ENCODE data around the gene CHRDL1.

The CHRDL1 gene

DNA sequence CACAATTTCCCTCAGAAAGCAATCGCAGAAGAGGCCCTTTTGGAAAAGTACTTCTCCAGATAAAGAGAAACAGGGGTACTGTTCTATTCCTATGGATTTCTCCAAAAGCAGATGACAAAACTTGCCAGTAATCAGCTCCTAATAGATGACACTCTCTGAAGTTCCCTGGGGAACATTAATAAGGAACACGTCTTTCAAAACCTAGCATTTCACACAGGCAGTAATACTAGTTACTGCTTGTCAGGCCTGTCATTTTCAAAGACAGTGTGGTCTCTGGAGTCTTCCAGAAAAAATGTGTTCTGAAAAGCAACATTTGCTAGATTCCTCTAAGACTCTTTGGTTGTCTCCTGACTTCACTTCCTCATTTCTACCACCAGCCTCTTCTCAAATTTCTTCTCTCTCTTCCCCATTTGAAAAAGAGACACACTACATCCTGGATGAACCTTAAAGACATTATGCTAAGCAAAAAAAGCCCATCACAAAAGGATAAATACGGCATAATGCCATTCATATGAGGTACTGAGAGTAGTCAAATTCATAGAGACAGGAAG lies 47.3 kb downstream of the CHRDL1 start:
- H3K9me2 ChIP-seq (replicated peaks; ENCODE audit: low read depth, low read length) = no peaks in the 10 kb centered on the region
- no peak overlapping the region for H3K4me3 ChIP-seq (ENCODE audit: low read length, poor library complexity, severe bottlenecking)
- no peaks in the 10 kb centered on the region for H3K9me3 ChIP-seq (ENCODE audit: insufficient read depth, low read depth, low read length)
- no peaks in the 10 kb centered on the region for H3K79me2 ChIP-seq (ENCODE audit: insufficient read depth, low read length)
- no peak overlapping the region for H3K9ac ChIP-seq (ENCODE audit: low read depth, low read length, poor library complexity, severe bottlenecking)
- H3K36me3 ChIP-seq (ENCODE audit: insufficient read depth, low read length) = no peaks in the 10 kb centered on the region
- H3K27me3 ChIP-seq (ENCODE audit: insufficient read depth, low read length, poor library complexity, severe bottlenecking) = no peaks in the 10 kb centered on the region
- TF ChIP-seq, protein P1, sequence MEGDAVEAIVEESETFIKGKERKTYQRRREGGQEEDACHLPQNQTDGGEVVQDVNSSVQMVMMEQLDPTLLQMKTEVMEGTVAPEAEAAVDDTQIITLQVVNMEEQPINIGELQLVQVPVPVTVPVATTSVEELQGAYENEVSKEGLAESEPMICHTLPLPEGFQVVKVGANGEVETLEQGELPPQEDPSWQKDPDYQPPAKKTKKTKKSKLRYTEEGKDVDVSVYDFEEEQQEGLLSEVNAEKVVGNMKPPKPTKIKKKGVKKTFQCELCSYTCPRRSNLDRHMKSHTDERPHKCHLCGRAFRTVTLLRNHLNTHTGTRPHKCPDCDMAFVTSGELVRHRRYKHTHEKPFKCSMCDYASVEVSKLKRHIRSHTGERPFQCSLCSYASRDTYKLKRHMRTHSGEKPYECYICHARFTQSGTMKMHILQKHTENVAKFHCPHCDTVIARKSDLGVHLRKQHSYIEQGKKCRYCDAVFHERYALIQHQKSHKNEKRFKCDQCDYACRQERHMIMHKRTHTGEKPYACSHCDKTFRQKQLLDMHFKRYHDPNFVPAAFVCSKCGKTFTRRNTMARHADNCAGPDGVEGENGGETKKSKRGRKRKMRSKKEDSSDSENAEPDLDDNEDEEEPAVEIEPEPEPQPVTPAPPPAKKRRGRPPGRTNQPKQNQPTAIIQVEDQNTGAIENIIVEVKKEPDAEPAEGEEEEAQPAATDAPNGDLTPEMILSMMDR (conservative IDR thresholded peaks at IDR 0.05; ENCODE audit: low read length) = no peak
- H4K20me1 ChIP-seq (ENCODE audit: insufficient read depth, low read length, poor library complexity, severe bottlenecking) = no peaks in the 10 kb centered on the region
- H3F3A ChIP-seq (ENCODE audit: low read depth) = no peaks in the 10 kb centered on the region
- no peaks in the 10 kb centered on the region for H3K4me1 ChIP-seq (ENCODE audit: insufficient read depth, low read length, poor library complexity, severe bottlenecking)
- H2AFZ ChIP-seq (ENCODE audit: low read length) = no peak overlapping the region
- no peak overlapping the region for H3K4me2 ChIP-seq (ENCODE audit: low read depth, low read length, poor library complexity, severe bottlenecking)

DNA sequence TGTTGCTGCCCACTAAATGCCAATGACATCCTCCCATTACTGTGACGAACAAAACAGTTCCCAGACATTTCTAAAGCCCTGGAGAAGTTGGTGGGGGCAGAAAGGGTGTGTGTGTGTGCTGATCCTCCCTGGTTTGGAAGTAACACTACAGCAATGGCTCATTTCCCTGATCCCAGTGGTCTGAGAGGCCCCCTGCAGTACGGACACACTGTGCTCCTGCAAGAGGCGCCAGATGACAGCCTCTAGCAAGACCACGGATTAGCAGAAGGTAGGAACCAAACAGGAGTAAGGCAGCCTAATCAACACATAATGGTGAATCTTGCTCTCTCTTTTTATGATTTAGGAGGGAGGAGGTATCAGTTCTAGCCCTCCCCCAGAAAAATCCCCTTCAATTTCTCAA lies 49.6 kb downstream of the CHRDL1 start:
- Histone ChIP-seq H4K20me1 (ENCODE audit: insufficient read depth, low read length, poor library complexity, severe bottlenecking) (no peaks in the 10 kb centered on the region), H3K4me1 (ENCODE audit: insufficient read depth, low read length, poor library complexity, severe bottlenecking) (no peaks in the 10 kb centered on the region), H2AFZ (ENCODE audit: low read length) (no peak overlapping the region), H3F3A (ENCODE audit: low read depth) (no peaks in the 10 kb centered on the region), H3K36me3 (ENCODE audit: insufficient read depth, low read length) (no peaks in the 10 kb centered on the region), H3K4me2 (ENCODE audit: low read depth, low read length, poor library complexity, severe bottlenecking) (no peak overlapping the region), H3K27me3 (ENCODE audit: insufficient read depth, low read length, poor library complexity, severe bottlenecking) (no peaks in the 10 kb centered on the region), H3K9me2 (replicated peaks; ENCODE audit: low read depth, low read length) (no peaks in the 10 kb centered on the region), H3K9ac (ENCODE audit: low read depth, low read length, poor library complexity, severe bottlenecking) (no peak overlapping the region), H3K4me3 (ENCODE audit: low read length, poor library complexity, severe bottlenecking) (no peak overlapping the region), H3K79me2 (ENCODE audit: insufficient read depth, low read length) (no peaks in the 10 kb centered on the region), H3K9me3 (ENCODE audit: insufficient read depth, low read depth, low read length) (no peaks in the 10 kb centered on the region)
- TF ChIP-seq EZH2phosphoT487 (IDR thresholded peaks at IDR 0.05; ENCODE audit: borderline replicate concordance) = no peak
- TF ChIP-seq, protein P1 (conservative IDR thresholded peaks at IDR 0.05; ENCODE audit: low read length) = no peak

DNA sequence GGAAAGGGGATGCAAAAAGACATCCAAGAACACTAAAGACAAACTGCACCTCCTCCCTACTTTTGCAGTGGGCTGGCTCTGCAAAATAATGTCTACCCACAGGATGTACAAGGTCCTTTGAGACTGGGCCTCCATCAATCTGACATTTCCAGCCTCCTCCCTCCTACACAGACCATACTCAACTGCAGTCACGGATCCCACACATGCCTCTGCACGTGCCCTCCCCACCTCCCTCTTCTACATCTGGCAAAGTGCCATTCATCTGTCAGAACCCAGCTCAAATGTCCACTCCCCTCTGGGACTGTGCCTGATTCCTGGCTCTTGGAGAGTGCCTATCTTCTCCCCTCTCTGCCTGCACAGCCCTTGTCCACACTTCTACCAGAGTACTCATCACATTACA lies 50.3 kb downstream of the CHRDL1 start:
- no peaks in the 10 kb centered on the region for H3K36me3 ChIP-seq (ENCODE audit: insufficient read depth, low read length)
- TF ChIP-seq, protein P1 (conservative IDR thresholded peaks at IDR 0.05; ENCODE audit: low read length) = no peak
- TF ChIP-seq EZH2phosphoT487 (IDR thresholded peaks at IDR 0.05; ENCODE audit: borderline replicate concordance) = no peak
- no peaks in the 10 kb centered on the region for H3K79me2 ChIP-seq (ENCODE audit: insufficient read depth, low read length)
- H3F3A ChIP-seq (ENCODE audit: low read depth) = no peaks in the 10 kb centered on the region
- H3K4me2 ChIP-seq (ENCODE audit: low read depth, low read length, poor library complexity, severe bottlenecking) = no peak overlapping the region
- no peak overlapping the region for H3K4me3 ChIP-seq (ENCODE audit: low read length, poor library complexity, severe bottlenecking)
- H3K9me3 ChIP-seq (ENCODE audit: insufficient read depth, low read depth, low read length) = no peaks in the 10 kb centered on the region
- H3K27me3 ChIP-seq (ENCODE audit: insufficient read depth, low read length, poor library complexity, severe bottlenecking) = no peaks in the 10 kb centered on the region
- H4K20me1 ChIP-seq (ENCODE audit: insufficient read depth, low read length, poor library complexity, severe bottlenecking) = no peaks in the 10 kb centered on the region
- H3K4me1 ChIP-seq (ENCODE audit: insufficient read depth, low read length, poor library complexity, severe bottlenecking) = no peaks in the 10 kb centered on the region
- no peaks in the 10 kb centered on the region for H3K9me2 ChIP-seq (replicated peaks; ENCODE audit: low read depth, low read length)
- no peak overlapping the region for H2AFZ ChIP-seq (ENCODE audit: low read length)
- no peak overlapping the region for H3K9ac ChIP-seq (ENCODE audit: low read depth, low read length, poor library complexity, severe bottlenecking)

All from Loucy (cell line).